HG02678 (cell line): Measurements from ENCODE around the gene ECI1.

Experiments
- ATAC-seq: cut with Tn5 transposase; IDR thresholded peaks from one replicate; pipeline ENCODE4 v1.9.1; 2021; ENCODE audit warnings: mild to moderate bottlenecking, moderate library complexity; ENCODE audit not compliant: unreplicated experiment

ECI1 gene

GRCh38 chr16:2197765-2198164, 53.6 kb downstream of the ECI1 start:
- ATAC-seq = no peak

- ATAC-seq = no peak
Observed at GRCh38 chr16:2196981-2197511, 54.3 kb downstream of the ECI1 start.

GRCh38 chr16:2196162-2196980, 55.0 kb downstream of the ECI1 start, which contains the start of gene CASKIN1:
Gene CASKIN1, minus strand, starts transcription at chr16:2196605. Its CDS starts 173 bp downstream, at chr16:2196432.
- ATAC-seq = no peak

GRCh38 chr16:2195322-2196161, 55.8 kb downstream of the ECI1 start:
- no peak for ATAC-seq

GRCh38 chr16:2194852-2195321, 56.5 kb downstream of the ECI1 start:
- no peak for ATAC-seq

- ATAC-seq = no peak
Observed at GRCh38 chr16:2194166-2194834, 57.1 kb downstream of the ECI1 start.

- ATAC-seq = no peak
Observed at GRCh38 chr16:2191446-2191706, 60.0 kb downstream of the ECI1 start.

- ATAC-seq = no peak
Observed at GRCh38 chr16:2190659-2191445, 60.5 kb downstream of the ECI1 start.

GRCh38 chr16:2190002-2190658, 61.3 kb downstream of the ECI1 start:
- ATAC-seq = no peak
